H1 (cell line): Measurements from ENCODE around the gene APLN. TPM values are rescaled to one million over a fixed set of nuclear protein-coding genes. Genes with fewer than 3 reads are reported as not detected.

Source experiments
- CTCF ChIA-PET: fragments of 300-600 bp; sonication (Branson Sonifier 250); formaldehyde crosslinking; loops from one replicate; lab custom pipeline; 2021; ENCODE audit not compliant: partially characterized antibody; lab: Charles Lee
- POLR2A ChIA-PET: fragments of 300-600 bp; sonication (Branson Sonifier 250); formaldehyde crosslinking; loops from one replicate; lab custom pipeline; 2021; ENCODE audit warnings: inconsistent platforms; ENCODE audit not compliant: partially characterized antibody; lab: Charles Lee
- DNase-seq, 2 experiments: peaks; one replicate each; pipeline versions ENCODE4 v3.0.0 to v3.0.0-alpha.2; 2010 to 2022; ENCODE audit warnings: low spot score in 2 of 2, low read depth in 1 of 2, mixed read lengths in 1 of 2
- FAIRE-seq: peaks from 2 replicates; lab custom pipeline; 2011; peaks lifted over from hg19 to GRCh38; lab: Jason Lieb, UNC
- H2AFZ ChIP-seq: 2 replicates; pipeline ENCODE4 v1.8.1; 2012; ENCODE audit warnings: low read length, inconsistent platforms
- H2AK5ac ChIP-seq: 2 replicates; pipeline ENCODE4 v1.6.1; 2013; ENCODE audit warnings: low read depth, low read length
- H2BK120ac ChIP-seq: replicated peaks from 2 replicates; pipeline ENCODE3; 2013; ENCODE audit warnings: low read depth, low read length, inconsistent platforms
- H2BK12ac ChIP-seq: 2 replicates; pipeline ENCODE4 v1.6.1; 2013; ENCODE audit warnings: low read depth, low read length
- H2BK15ac ChIP-seq: 2 replicates; pipeline ENCODE4 v1.6.1; 2013; ENCODE audit warnings: low read length
- H2BK20ac ChIP-seq: 2 replicates; pipeline ENCODE4 v1.6.1; 2013; ENCODE audit warnings: low read length
- H2BK5ac ChIP-seq: 2 replicates; pipeline ENCODE4 v1.6.1; 2013; ENCODE audit warnings: low read depth, low read length
- H3K14ac ChIP-seq: 2 replicates; pipeline ENCODE4 v1.6.1; 2013; ENCODE audit warnings: inconsistent platforms; ENCODE audit not compliant: insufficient read length
- H3K18ac ChIP-seq: 2 replicates; pipeline ENCODE4 v1.6.1; 2013; ENCODE audit warnings: low read length; ENCODE audit errors: extremely low read depth
- H3K23ac ChIP-seq: 2 replicates; pipeline ENCODE4 v1.6.1; 2013; ENCODE audit warnings: inconsistent platforms; ENCODE audit not compliant: insufficient read length
- H3K23me2 ChIP-seq: 2 replicates; pipeline ENCODE4 v1.6.1; 2013; ENCODE audit warnings: low read depth, low read length
- H3K27ac ChIP-seq: 2 replicates; pipeline ENCODE4 v1.6.1; 2011; ENCODE audit warnings: low read depth, low read length, inconsistent platforms
- H3K27me3 ChIP-seq, 4 experiments: replicated peaks in 1 of 4; 1 replicate in 1 of 4; 2 replicates in 3 of 4; pipeline versions ENCODE4 v1.6.1 to v1.8.1; 2011 to 2013; ENCODE audit warnings: low read length in 3 of 4, mild to moderate bottlenecking in 3 of 4, inconsistent platforms in 2 of 4, mixed read lengths in 2 of 4, moderate library complexity in 1 of 4; ENCODE audit not compliant: control insufficient read depth in 3 of 4, insufficient read depth in 3 of 4; ENCODE audit errors: extremely low read depth in 1 of 4
- H3K36me3 ChIP-seq, 4 experiments: 2 replicates each; pipeline versions ENCODE4 v1.6.1 to v1.8.1; 2011 to 2013; ENCODE audit warnings: mild to moderate bottlenecking in 4 of 4, low read length in 3 of 4, moderate library complexity in 2 of 4, control low read depth in 1 of 4, inconsistent platforms in 1 of 4; ENCODE audit not compliant: insufficient read depth in 4 of 4, control insufficient read depth in 2 of 4
- H3K4ac ChIP-seq: replicated peaks from 2 replicates; pipeline ENCODE3; 2013; ENCODE audit warnings: low read length, low read depth, mixed read lengths, inconsistent platforms; ENCODE audit not compliant: insufficient read length
- H3K4me1 ChIP-seq, 4 experiments: replicated peaks in 1 of 4; 1 replicate in 1 of 4; 2 replicates in 3 of 4; pipeline versions ENCODE4 v1.6.1 to v1.8.1; 2011 to 2013; ENCODE audit warnings: low read length in 3 of 4, inconsistent platforms in 2 of 4, mixed read lengths in 1 of 4; ENCODE audit not compliant: insufficient read depth in 4 of 4, control insufficient read depth in 3 of 4
- H3K4me2 ChIP-seq, 2 experiments: 2 replicates each; pipeline versions ENCODE4 v1.6.1 to v1.8.1; 2011 to 2013; ENCODE audit warnings: low read depth in 2 of 2, low read length in 2 of 2, control low read depth in 1 of 2, inconsistent platforms in 1 of 2, mild to moderate bottlenecking in 1 of 2; ENCODE audit not compliant: insufficient read depth in 1 of 2
- H3K4me3 ChIP-seq, 4 experiments: fragments of 200-600, 300-600 bp in 1 of 4; sonication (generic), shearing (Covaris generic), sonication (Bioruptor Twin) in 1 of 4; 2 replicates each; pipeline versions ENCODE4 v1.5.1 to v1.8.1; 2011 to 2016; ENCODE audit warnings: low read length in 4 of 4, low read depth in 3 of 4, control low read depth in 2 of 4, inconsistent platforms in 2 of 4, mild to moderate bottlenecking in 2 of 4, mixed read lengths in 1 of 4, moderate library complexity in 1 of 4; ENCODE audit not compliant: insufficient read depth in 2 of 4; ENCODE audit errors: extremely low read depth in 1 of 4
- H3K56ac ChIP-seq: replicated peaks from 2 replicates; pipeline ENCODE3; 2013; ENCODE audit warnings: low read depth, mild to moderate bottlenecking, mixed read lengths, low read length, inconsistent platforms; ENCODE audit not compliant: insufficient read length
- H3K79me1 ChIP-seq: 2 replicates; pipeline ENCODE4 v1.6.1; 2013; ENCODE audit warnings: low read depth, low read length, control low read depth
- H3K79me2 ChIP-seq, 2 experiments: 2 replicates each; pipeline versions ENCODE4 v1.6.1 to v1.8.1; 2012 to 2013; ENCODE audit warnings: low read length in 2 of 2, mild to moderate bottlenecking in 2 of 2, inconsistent platforms in 1 of 2; ENCODE audit not compliant: insufficient read depth in 2 of 2, control insufficient read depth in 1 of 2
- H3K9ac ChIP-seq, 4 experiments: replicated peaks in 1 of 4; 1 replicate in 1 of 4; 2 replicates in 3 of 4; pipeline versions ENCODE4 v1.6.1 to v1.8.1; 2011 to 2013; ENCODE audit warnings: low read depth in 3 of 4, low read length in 3 of 4, control low read depth in 2 of 4, mild to moderate bottlenecking in 2 of 4, moderate library complexity in 2 of 4, inconsistent platforms in 1 of 4; ENCODE audit errors: extremely low read depth in 1 of 4
- H3K9me3 ChIP-seq, 2 experiments: 2 replicates each; pipeline versions ENCODE4 v1.6.1 to v1.8.1; 2012 to 2013; ENCODE audit warnings: mild to moderate bottlenecking in 2 of 2, moderate library complexity in 2 of 2, control low read depth in 1 of 2, inconsistent platforms in 1 of 2, low read depth in 1 of 2, low read length in 1 of 2, mixed read lengths in 1 of 2; ENCODE audit not compliant: insufficient read depth in 2 of 2
- H4K20me1 ChIP-seq, 2 experiments: replicated peaks in 1 of 2; 2 replicates each; pipeline versions ENCODE3 to v1.8.1; 2011 to 2013; ENCODE audit warnings: inconsistent platforms in 2 of 2, low read length in 2 of 2, mild to moderate bottlenecking in 1 of 2; ENCODE audit not compliant: insufficient read depth in 2 of 2, control insufficient read depth in 1 of 2
- H4K5ac ChIP-seq: 2 replicates; pipeline ENCODE4 v1.6.1; 2013; ENCODE audit warnings: low read length, low read depth, mixed read lengths, inconsistent platforms; ENCODE audit not compliant: insufficient read length
- H4K8ac ChIP-seq: 2 replicates; pipeline ENCODE4 v1.8.0; 2013; ENCODE audit warnings: mild to moderate bottlenecking, moderate library complexity, low read length, inconsistent platforms; ENCODE audit not compliant: insufficient read depth; ENCODE audit errors: extremely low read depth
- H4K91ac ChIP-seq: replicated peaks from 2 replicates; pipeline ENCODE3; 2013; ENCODE audit warnings: low read length, mixed read lengths, inconsistent platforms; ENCODE audit not compliant: insufficient read length
- ATF3 ChIP-seq: IDR thresholded peaks from 2 replicates; pipeline ENCODE4 v1.6.1; 2011; ENCODE audit warnings: low read depth, mild to moderate bottlenecking, low read length; ENCODE audit not compliant: insufficient read depth
- BACH1 ChIP-seq: IDR thresholded peaks from 2 replicates; pipeline ENCODE4 v1.6.1; 2012; ENCODE audit warnings: low read length, improper control_type of control experiment
- BRCA1 ChIP-seq: IDR thresholded peaks from 2 replicates; pipeline ENCODE4 v1.6.1; 2012; ENCODE audit warnings: low read depth, low read length, improper control_type of control experiment
- CHD2 ChIP-seq: IDR thresholded peaks from 2 replicates; pipeline ENCODE4 v1.6.1; 2012; ENCODE audit warnings: low read length, improper control_type of control experiment
- JUN ChIP-seq: IDR thresholded peaks from 2 replicates; pipeline ENCODE4 v1.6.1; 2011; ENCODE audit warnings: low read depth, mild to moderate bottlenecking, improper control_type of control experiment, low read length
- PHF8 ChIP-seq: fragments of 200-600 bp; sonication (generic); conservative IDR thresholded peaks from 2 replicates; pipeline ENCODE4 v1.7.1; 2012; ENCODE audit warnings: low read depth, mild to moderate bottlenecking, inconsistent platforms, low read length, moderate library complexity
- RNF2 ChIP-seq: fragments of 200-900, 300-1000 bp; sonication (generic); IDR thresholded peaks from 2 replicates; pipeline ENCODE4 v1.7.1; 2016; ENCODE audit warnings: borderline replicate concordance, low read depth, mild to moderate bottlenecking, antibody characterized with exemption, low read length; ENCODE audit not compliant: poor library complexity, severe bottlenecking; ENCODE audit errors: missing control alignments
- SP4 ChIP-seq: IDR thresholded peaks from 2 replicates; pipeline ENCODE4 v1.6.1; 2012; ENCODE audit warnings: low read length, inconsistent platforms
- USF2 ChIP-seq: IDR thresholded peaks from 2 replicates; pipeline ENCODE4 v1.6.1; 2011; ENCODE audit warnings: low read length, improper control_type of control experiment
- YY1 ChIP-seq: IDR thresholded peaks from 2 replicates; pipeline ENCODE4 v1.6.1; 2011; ENCODE audit warnings: low read depth, mild to moderate bottlenecking, low read length
- ZNF274 ChIP-seq: IDR thresholded peaks from 2 replicates; pipeline ENCODE4 v1.7.0; 2012; ENCODE audit warnings: low read length, borderline replicate concordance; ENCODE audit errors: extremely low read depth
- WGBS, 2 experiments: shearing (Covaris generic) in 1 of 2; methylation state at CpG; one replicate each; pipeline versions ENCODE4 v1.1.6 to v1.1.7; 2013 to 2015; ENCODE audit warnings: low lambda C conversion rate in 2 of 2, mixed read lengths in 2 of 2, inconsistent platforms in 1 of 2, low coverage in 1 of 2, missing lambda C conversion rate in 1 of 2; ENCODE audit not compliant: insufficient replicate concordance in 2 of 2, insufficient coverage in 1 of 2, insufficient read length in 1 of 2; ENCODE audit errors: extremely low coverage in 1 of 2, missing lambda C conversion rate in 1 of 2; 5-methylcytosine and 5-hydroxymethylcytosine counted together
- polyA plus RNA-seq, 7 experiments: library from polyadenylated mRNA; depleted of rRNA in 3 of 7; stranded (reverse) in 5 of 7; unstranded in 2 of 7; fragments of >200 nt in 5 of 7; fragments of 200-250 nt in 2 of 7; gene quantifications; 1 replicate in 5 of 7; 2 replicates in 1 of 7; 4 replicates in 1 of 7; pipeline versions ENCODE4 v1.2.1 to v1.2.3, GENCODE V29; 2011 to 2013; ENCODE audit warnings: missing spikeins in 2 of 7, mixed read lengths in 2 of 7
- total RNA-seq: library from RNA; stranded (reverse); fragmentation: NEBNext Ultra II Directional; extraction: Animal tissue kit (Norgen Biotek cat#: 25700); gene quantifications from 2 replicates; pipeline ENCODE4 v1.2.1, GENCODE V29; 2021

Gene APLN
- total and polyA plus RNA-seq, 2 of the 8 experiments (the other 6 are each of a cell fraction or from before 2014, with no cell fraction given), result 1.1 to 1.8 TPM

GRCh38 chrX:129614481-129615255 lies 40.1 kb downstream of the APLN start:
- Histone ChIP-seq H3K79me2 (no peaks in the 10 kb centered on the region), H4K91ac (no peak overlapping the region), H2AK5ac (no peak overlapping the region), H2BK5ac (no peak overlapping the region), H3K14ac (no peak overlapping the region), H3K4me3 (no peak overlapping the region), H3K4me1 (no peaks in the 10 kb centered on the region), H3K9me3 (no peaks in the 10 kb centered on the region), H2BK20ac (no peak overlapping the region), H3K23ac (no peak overlapping the region), H2AFZ (no peak overlapping the region), H3K79me1 (no peaks in the 10 kb centered on the region), H3K18ac (no peak overlapping the region), H3K4me2 (no peak overlapping the region), H3K27me3 (no peaks in the 10 kb centered on the region), H3K36me3 (no peaks in the 10 kb centered on the region), H2BK120ac (no peak overlapping the region), H3K27ac (no peak overlapping the region), H3K23me2 (no peaks in the 10 kb centered on the region; the same call in 1 of the 2 replicates), H4K20me1 (no peaks in the 10 kb centered on the region), H3K9ac (no peak overlapping the region), H4K8ac (no peak overlapping the region), H3K56ac (no peak overlapping the region), H2BK12ac (no peak overlapping the region), H2BK15ac (no peak overlapping the region), H4K5ac (no peak overlapping the region), H3K4ac (no peak overlapping the region)
- FAIRE-seq (no peak), DNase-seq (no peak)
- WGBS, 2 experiments, result 83% methylated on average over 5 of the region's 5 CpGs; no CpG with 5 or more reads in 1 of the 2 experiments
- ChIA-PET POLR2A (no interaction called here), CTCF (interaction anchor here (0.7 to 1.7 kb wide), 4 partner anchors 13 to 139 kb away, joined by 3 to 6 read pairs (median 4); no protein-coding TSS in a partner anchor)
- TF ChIP-seq JUN (no peak), SP4 (no peak), ATF3 (no peak), BACH1 (no peak), PHF8 (no peak), YY1 (no peak), RNF2 (no peak), USF2 (no peak), CHD2 (no peak), BRCA1 (no peak), ZNF274 (no peak)
